Stimulated activated naive CD8-positive, alpha-beta T cell treated with anti-CD3 and anti-CD28 coated beads, Interleukin-15, amount 100 ng/mL, for 72 hours (primary cell): ENCODE results near the gene CAPZA1.
A peak's percentile ranks its signal among the peaks of the same experiment; 100 is the strongest.

Source experiments
- ATAC-seq: fragments of 150-1000 bp; cut with Tn5 transposase; 2 replicates; pipeline ENCODE4 v1.10.0; 2021; ENCODE audit warnings: mild to moderate bottlenecking, moderate library complexity
- DNase-seq, 2 donors: peaks; one replicate each; pipeline ENCODE4 v3.0.0; 2021 to 2022
- H3K27ac Mint-ChIP-seq, 2 donors: one replicate each; pipeline ENCODE4 v1.8.0; 2022; ENCODE audit warnings: mild to moderate bottlenecking in 2 of 2, mixed read lengths in 2 of 2, moderate library complexity in 2 of 2
- H3K27me3 Mint-ChIP-seq: one replicate; pipeline ENCODE4 v1.8.0; 2022; ENCODE audit warnings: mixed read lengths
- H3K4me1 Mint-ChIP-seq: one replicate; pipeline ENCODE4 v1.8.0; 2022; ENCODE audit warnings: mild to moderate bottlenecking, mixed read lengths
- H3K4me3 Mint-ChIP-seq, 2 donors: one replicate each; pipeline ENCODE4 v1.8.0; 2022; ENCODE audit warnings: mild to moderate bottlenecking in 2 of 2, mixed read lengths in 2 of 2, moderate library complexity in 1 of 2
- H3K9me3 Mint-ChIP-seq, 2 donors: one replicate each; pipeline ENCODE4 v1.8.0; 2022; ENCODE audit warnings: mixed read lengths in 2 of 2

Gene CAPZA1

GRCh38 chr1:112711041-112711440 lies 91.4 kb downstream of the CAPZA1 start:
- H3K27me3 Mint-ChIP-seq = peaks cover 51% of the 10 kb centered on the region
- no peaks in the 10 kb centered on the region for H3K9me3 Mint-ChIP-seq
- no peak for ATAC-seq
- H3K4me1 Mint-ChIP-seq = peaks cover 59% of the 10 kb centered on the region
- no peak overlapping the region for H3K27ac Mint-ChIP-seq
- no peak for DNase-seq
- H3K4me3 Mint-ChIP-seq = no peak overlapping the region

- DNase-seq (no peak), ATAC-seq (no peak)
- Mint-ChIP-seq H3K9me3 (no peaks in the 10 kb centered on the region), H3K27ac (no peak overlapping the region), H3K4me3 (no peak overlapping the region), H3K4me1 (peaks cover 59% of the 10 kb centered on the region), H3K27me3 (peaks cover 51% of the 10 kb centered on the region)
Observed at GRCh38 chr1:112711670-112712069, 92.0 kb downstream of the CAPZA1 start.

GRCh38 chr1:112712191-112712590 lies 92.6 kb downstream of the CAPZA1 start:
- DNase-seq (no peak), ATAC-seq (no peak)
- Mint-ChIP-seq H3K4me1 (peaks cover 64% of the 10 kb centered on the region), H3K27me3 (peaks cover 54% of the 10 kb centered on the region), H3K9me3 (no peaks in the 10 kb centered on the region), H3K4me3 (no peak overlapping the region), H3K27ac (no peak overlapping the region)

DNA sequence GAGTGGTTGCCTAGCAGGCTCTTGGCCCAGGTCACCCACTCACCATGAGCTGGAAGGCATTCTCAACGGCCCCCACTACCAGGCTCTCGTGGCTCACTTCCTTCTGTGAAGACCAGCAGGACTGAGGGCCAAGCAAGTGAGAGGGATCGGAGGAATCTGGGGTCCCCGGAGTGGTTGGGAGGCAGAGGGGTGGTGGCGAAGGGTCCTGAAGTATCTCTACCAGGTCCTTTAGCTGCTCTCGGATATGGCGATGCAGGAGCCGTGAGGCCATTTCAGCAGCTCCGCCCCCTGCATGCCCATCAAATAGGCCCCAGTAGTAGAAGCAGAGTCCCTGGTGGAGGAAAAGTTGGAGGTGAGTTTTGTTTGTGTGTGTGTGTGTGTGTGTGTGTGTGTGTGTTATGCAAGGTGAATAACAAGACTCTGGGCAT lies 93.1 kb downstream of the CAPZA1 start:
- ATAC-seq (no peak), DNase-seq (no peak)
- Mint-ChIP-seq H3K4me3 (no peak overlapping the region), H3K9me3 (no peaks in the 10 kb centered on the region), H3K4me1 (peaks cover 62% of the 10 kb centered on the region), H3K27me3 (peaks cover 52% of the 10 kb centered on the region), H3K27ac (no peak overlapping the region)

- H3K4me3 Mint-ChIP-seq = peak overlapping the region; percentile 84 to 90
- H3K27me3 Mint-ChIP-seq = peaks cover 47% of the 10 kb centered on the region
- DNase-seq = no peak
- H3K27ac Mint-ChIP-seq = no peak overlapping the region
- no peak for ATAC-seq
- H3K9me3 Mint-ChIP-seq = no peaks in the 10 kb centered on the region
- H3K4me1 Mint-ChIP-seq = peaks cover 64% of the 10 kb centered on the region
Observed at GRCh38 chr1:112713466-112714312, 94.1 kb downstream of the CAPZA1 start.

DNA sequence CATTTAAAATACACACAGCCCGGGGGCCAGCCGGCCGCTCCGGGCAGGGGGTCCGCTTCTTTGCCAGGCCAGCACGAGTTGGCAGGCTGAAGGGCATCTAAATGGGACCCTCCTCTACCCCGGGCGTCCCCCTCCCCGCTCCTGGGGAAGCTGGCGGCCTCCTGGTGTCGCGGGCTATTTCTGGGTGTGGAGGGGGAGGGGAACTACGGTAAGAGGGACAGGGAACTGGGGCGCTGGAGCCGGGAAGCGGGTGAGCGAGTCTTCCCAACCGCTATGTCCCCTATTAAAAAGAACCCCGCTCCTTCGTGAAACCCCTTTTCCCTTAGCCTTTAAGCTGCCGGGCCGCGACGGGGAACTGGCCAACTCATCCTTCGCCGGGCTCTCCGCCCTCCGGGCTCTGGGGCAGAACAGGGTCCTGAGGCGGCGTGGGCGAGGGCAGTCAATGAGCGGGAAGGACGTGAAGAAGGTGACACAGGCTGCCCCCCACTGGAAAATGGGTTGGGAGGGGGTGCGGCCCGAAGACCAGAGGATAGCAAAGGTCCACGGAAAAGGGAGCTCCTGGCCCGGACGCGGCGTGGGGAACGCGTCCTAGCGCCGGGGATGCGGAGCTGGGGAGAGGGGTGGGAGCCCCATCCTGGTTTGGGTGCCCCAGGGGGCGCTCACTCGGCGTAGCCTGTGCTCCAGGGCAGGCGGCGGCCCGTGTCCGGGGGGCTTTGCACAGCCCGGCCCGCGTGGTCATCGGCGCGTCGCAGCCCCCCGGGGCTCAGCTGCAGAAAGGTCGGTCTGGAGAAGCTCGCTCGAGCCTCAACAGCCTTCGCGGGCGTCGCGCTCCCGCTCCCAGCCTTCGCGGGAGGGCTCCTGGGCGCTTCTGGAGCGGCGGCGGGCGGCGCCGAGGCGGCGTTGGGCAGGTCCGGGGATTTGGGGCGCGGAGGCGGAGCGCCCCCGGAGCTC lies 95.0 kb downstream of the CAPZA1 start:
- H3K27ac Mint-ChIP-seq = no peak overlapping the region
- no peaks in the 10 kb centered on the region for H3K9me3 Mint-ChIP-seq
- peaks cover 64% of the 10 kb centered on the region for H3K4me1 Mint-ChIP-seq
- peak overlapping the region; percentile 84 to 90 for H3K4me3 Mint-ChIP-seq
- H3K27me3 Mint-ChIP-seq = peaks cover 51% of the 10 kb centered on the region
- DNase-seq (peak in 1 of 2 donors; percentile 42), ATAC-seq (peak; percentile 25)

GRCh38 chr1:112715264-112716053 lies 95.8 kb downstream of the CAPZA1 start, which contains the start of gene PPM1J:
Gene PPM1J (minus strand): TSS chr1:112715332. CDS start chr1:112715301, 31 bp downstream.
- Mint-ChIP-seq H3K4me3 (peak within 1 kb of the TSS; percentile 89 to 96), H3K9me3 (no peaks in the 10 kb centered on the region), H3K4me1 (peaks cover 56% of the 10 kb centered on the region), H3K27ac (peak within 1 kb of the TSS; percentile 50 to 68), H3K27me3 (peaks cover 59% of the 10 kb centered on the region)
- ATAC-seq = peak; percentile 84
- peak; percentile 98 for DNase-seq

- ATAC-seq = peak; percentile 39
- peaks cover 54% of the 10 kb centered on the region for H3K4me1 Mint-ChIP-seq
Observed at GRCh38 chr1:112716133-112716720, 96.6 kb downstream of the CAPZA1 start.

DNA sequence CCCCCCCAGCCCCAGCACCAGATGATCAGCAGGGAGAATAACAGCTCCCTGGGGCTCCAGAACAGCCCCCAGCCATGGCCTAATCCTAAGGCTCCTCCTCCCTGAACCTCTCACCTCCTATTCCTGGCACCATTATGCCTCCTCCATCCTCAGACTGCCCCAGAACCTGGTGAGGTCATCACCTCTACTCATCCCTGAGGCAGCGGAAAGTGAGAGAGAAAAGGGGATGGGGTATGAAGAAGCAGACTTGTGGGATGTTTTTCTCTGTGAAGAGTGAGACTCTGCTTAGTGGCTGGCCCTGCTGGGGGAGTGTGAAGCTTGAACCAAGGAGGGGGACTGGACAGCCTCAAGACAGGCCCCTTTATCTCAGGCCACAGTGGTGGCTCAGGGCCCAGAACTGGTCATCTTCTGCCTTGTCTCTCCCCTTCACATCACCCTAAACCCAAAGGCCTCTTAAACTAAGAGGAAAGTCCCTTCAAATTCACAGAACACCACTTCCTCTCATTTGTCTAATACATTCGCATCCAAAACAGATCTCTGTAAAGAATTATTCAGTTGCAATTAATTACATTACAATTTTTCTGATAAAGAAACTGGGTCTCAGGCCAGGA lies 97.7 kb downstream of the CAPZA1 start:
- Mint-ChIP-seq H3K4me1 (peaks cover 55% of the 10 kb centered on the region), H3K9me3 (no peaks in the 10 kb centered on the region), H3K27ac (no peak overlapping the region), H3K4me3 (no peak overlapping the region), H3K27me3 (peaks cover 68% of the 10 kb centered on the region)
- no peak for DNase-seq
- no peak for ATAC-seq

More at GRCh38 chr1:112716133-112716720, 96.6 kb downstream of the CAPZA1 start:
- peak; percentile 70 to 73 for DNase-seq
- Mint-ChIP-seq H3K27me3 (peaks cover 63% of the 10 kb centered on the region), H3K4me3 (peak overlapping the region; percentile 89 to 96), H3K27ac (peak overlapping the region; percentile 50 to 68), H3K9me3 (no peaks in the 10 kb centered on the region)

GRCh38 chr1:112718691-112719418 lies 99.2 kb downstream of the CAPZA1 start:
- H3K4me3 Mint-ChIP-seq = peak overlapping the region; percentile 55 to 78
- DNase-seq = peak; percentile 72 to 77
- no peak overlapping the region for H3K27ac Mint-ChIP-seq

DNA sequence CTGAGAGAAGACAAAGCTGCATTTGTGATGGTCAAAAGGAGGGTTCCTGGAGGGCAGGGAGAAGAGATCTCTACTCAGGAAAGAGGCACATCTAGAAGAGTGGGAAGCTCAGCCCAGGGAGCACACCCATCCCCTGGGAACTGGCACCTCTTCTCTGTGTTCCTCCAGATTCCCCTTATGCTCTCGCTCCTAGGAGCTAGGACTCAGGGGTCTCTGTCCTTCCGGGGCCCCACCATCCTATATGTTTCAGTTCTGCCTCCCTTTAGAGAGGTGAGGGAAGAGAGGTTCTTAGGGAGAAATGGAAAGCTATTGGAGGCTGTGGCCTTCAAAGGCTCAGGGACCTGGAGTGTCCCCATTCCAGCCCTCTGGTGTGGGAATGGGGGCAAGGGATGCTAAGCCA lies 100.1 kb downstream of the CAPZA1 start:
- Mint-ChIP-seq H3K27ac (no peak overlapping the region), H3K27me3 (peaks cover 59% of the 10 kb centered on the region), H3K4me3 (no peak overlapping the region), H3K9me3 (no peaks in the 10 kb centered on the region), H3K4me1 (peaks cover 54% of the 10 kb centered on the region)
- DNase-seq (no peak), ATAC-seq (no peak)

More at GRCh38 chr1:112718691-112719418, 99.2 kb downstream of the CAPZA1 start:
- Mint-ChIP-seq H3K4me1 (peaks cover 62% of the 10 kb centered on the region), H3K27me3 (peaks cover 68% of the 10 kb centered on the region), H3K9me3 (no peaks in the 10 kb centered on the region)
- ATAC-seq = peak; percentile 43

GRCh38 chr1:112720800-112721199 lies 101.2 kb downstream of the CAPZA1 start:
- Mint-ChIP-seq H3K27me3 (peaks cover 59% of the 10 kb centered on the region), H3K4me3 (no peak overlapping the region), H3K27ac (no peak overlapping the region), H3K4me1 (peaks cover 48% of the 10 kb centered on the region), H3K9me3 (no peaks in the 10 kb centered on the region)
- DNase-seq = no peak
- ATAC-seq = no peak
